Peyer's patch (tissue), 4 donors: ENCODE data around the gene ABHD17A. TPM values are rescaled to one million over a fixed set of nuclear protein-coding genes. Genes with fewer than 3 reads are reported as not detected.

ENCODE experiments used
- DNase-seq, 3 donors: peaks; one replicate each; pipeline ENCODE4 v3.0.0-alpha.2; 2017 to 2019
- H3K27ac ChIP-seq, 4 donors: fragments of 200-600 bp; sonication (generic); one replicate each; pipeline ENCODE4 v1.5.1; 2016 to 2019
- H3K27me3 ChIP-seq, 2 donors: fragments of 200-600 bp; sonication (generic); one replicate each; pipeline ENCODE4 v1.5.1; 2019
- H3K36me3 ChIP-seq, 3 donors: fragments of 200-600 bp; sonication (generic); one replicate each; pipeline ENCODE4 v1.5.1; 2016 to 2019
- H3K4me1 ChIP-seq, 4 donors: fragments of 200-600 bp; sonication (generic); one replicate each; pipeline ENCODE4 v1.5.1; 2016 to 2019
- H3K4me3 ChIP-seq, 4 donors: fragments of 200-600 bp; sonication (generic); 1 replicate in 3 of 4; 2 replicates in 1 of 4; pipeline ENCODE4 v1.5.1; 2016 to 2019; ENCODE audit warnings: mild to moderate bottlenecking in 1 of 4
- H3K9me3 ChIP-seq, 4 donors: fragments of 200-600 bp; sonication (generic); one replicate each; pipeline ENCODE4 v1.5.1; 2016 to 2019; ENCODE audit warnings: mild to moderate bottlenecking in 1 of 4
- CTCF ChIP-seq, 6 experiments: fragments of 450-650 bp in 4 of 6; fragments of 200-600 bp in 2 of 6; sonication (generic) in 1 of 6; IDR thresholded peaks; one replicate each; pipeline ENCODE4 v1.5.1; 2017 to 2019; ENCODE audit warnings: antibody characterized with exemption in 6 of 6, mild to moderate bottlenecking in 3 of 6, moderate library complexity in 1 of 6
- POLR2A ChIP-seq, 2 donors: fragments of 450-650 bp; IDR thresholded peaks; one replicate each; pipeline ENCODE4 v1.5.1; 2017; ENCODE audit warnings: antibody characterized with exemption in 2 of 2, mild to moderate bottlenecking in 2 of 2, moderate library complexity in 2 of 2
- total RNA-seq, 4 donors: library from RNA; depleted of rRNA; stranded (reverse); fragments of >200 nt; gene quantifications; one replicate each; pipeline ENCODE4 v1.1.0, GENCODE V29; 2016

The ABHD17A gene
- total RNA-seq, 4 donors from 2014 or later, result 52.0 to 95.9 (median 68.4) TPM

GRCh38 chr19:1848399-1849131 is 36.7 kb downstream of the ABHD17A start, which contains the start of gene REXO1:
Gene REXO1, minus strand, starts transcription at chr19:1848483. Its CDS starts 125 bp downstream, at chr19:1848358.
- no peaks in the 10 kb centered on the region for H3K27me3 ChIP-seq
- H3K36me3 ChIP-seq, result no peaks in the 10 kb centered on the region
- TF ChIP-seq POLR2A (IDR thresholded peaks at IDR 0.05), result peak; percentile 53 to 58
- TF ChIP-seq CTCF (IDR thresholded peaks at IDR 0.05), result peak; percentile 88 to 98 (median 97)
- DNase-seq, result peak; percentile 96 to 98 (median 97)
- peak within 1 kb of the TSS; percentile 97 to 100 (median 99) for H3K27ac ChIP-seq
- H3K4me1 ChIP-seq, result peaks cover 3 to 71% (median 39%) of the 10 kb centered on the region in 4 donors
- H3K9me3 ChIP-seq, result no peaks in the 10 kb centered on the region
- H3K4me3 ChIP-seq, result peak within 1 kb of the TSS; percentile 94 to 100 (median 100)

DNA sequence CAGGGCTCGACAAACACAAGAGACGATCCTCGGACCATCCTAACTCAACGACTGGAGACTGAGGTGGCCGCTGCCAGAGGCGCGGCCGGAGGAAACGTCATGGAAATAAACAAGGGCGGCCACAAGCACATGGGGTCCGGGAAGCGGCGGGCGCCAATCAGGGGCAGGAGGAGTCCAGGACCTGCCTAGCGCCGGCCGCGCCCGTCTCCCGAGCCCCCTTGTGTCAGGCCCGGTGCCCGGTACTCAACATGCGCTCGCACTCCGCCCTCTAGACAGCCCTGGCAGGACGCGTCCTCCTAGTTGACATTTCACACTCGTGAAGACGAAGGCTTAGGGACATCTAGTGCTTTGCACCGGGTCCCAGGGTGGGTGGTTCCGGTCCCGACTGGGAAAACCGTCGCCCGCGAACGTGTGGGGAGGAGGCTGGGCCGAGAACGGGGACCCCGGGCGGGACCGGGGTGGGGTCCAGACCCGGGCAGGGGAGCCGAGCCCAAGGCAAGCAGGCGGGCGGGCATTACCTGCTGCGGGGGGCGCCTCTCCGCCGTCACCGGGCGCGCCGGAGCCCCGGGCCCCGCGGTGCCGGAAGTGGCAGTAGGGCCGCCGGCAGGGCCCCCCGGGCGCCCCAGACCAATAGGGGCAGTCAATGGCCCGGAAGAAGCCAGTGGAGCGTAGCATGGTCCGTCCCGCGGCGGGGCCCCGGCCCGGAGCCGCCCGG is 37.5 kb downstream of the ABHD17A start:
- H3K4me3 ChIP-seq, result peak overlapping the region; percentile 94 to 100 (median 100)
- no peak for DNase-seq
- TF ChIP-seq POLR2A (IDR thresholded peaks at IDR 0.05), result no peak
- TF ChIP-seq CTCF (IDR thresholded peaks at IDR 0.05), result no peak
- H3K27ac ChIP-seq, result peak overlapping the region; percentile 97 to 100 (median 99)
- H3K27me3 ChIP-seq, result no peaks in the 10 kb centered on the region
- H3K36me3 ChIP-seq, result no peaks in the 10 kb centered on the region
- no peaks in the 10 kb centered on the region for H3K9me3 ChIP-seq
- peaks cover 2 to 71% (median 38%) of the 10 kb centered on the region in 4 donors for H3K4me1 ChIP-seq

- no peaks in the 10 kb centered on the region for H3K9me3 ChIP-seq
- TF ChIP-seq CTCF (IDR thresholded peaks at IDR 0.05) (no peak), POLR2A (IDR thresholded peaks at IDR 0.05) (no peak)
- peaks cover 2 to 71% (median 38%) of the 10 kb centered on the region in 4 donors for H3K4me1 ChIP-seq
- no peaks in the 10 kb centered on the region for H3K27me3 ChIP-seq
- DNase-seq, result no peak
- H3K4me3 ChIP-seq, result peak overlapping the region; percentile 94 to 100 (median 100)
- no peaks in the 10 kb centered on the region for H3K36me3 ChIP-seq
- H3K27ac ChIP-seq, result peak overlapping the region in 3 of 4 donors; percentile 99 to 100 (median 99)
These were observed 38.0 kb downstream of the ABHD17A start for GRCh38 chr19:1847348-1847683.

DNA sequence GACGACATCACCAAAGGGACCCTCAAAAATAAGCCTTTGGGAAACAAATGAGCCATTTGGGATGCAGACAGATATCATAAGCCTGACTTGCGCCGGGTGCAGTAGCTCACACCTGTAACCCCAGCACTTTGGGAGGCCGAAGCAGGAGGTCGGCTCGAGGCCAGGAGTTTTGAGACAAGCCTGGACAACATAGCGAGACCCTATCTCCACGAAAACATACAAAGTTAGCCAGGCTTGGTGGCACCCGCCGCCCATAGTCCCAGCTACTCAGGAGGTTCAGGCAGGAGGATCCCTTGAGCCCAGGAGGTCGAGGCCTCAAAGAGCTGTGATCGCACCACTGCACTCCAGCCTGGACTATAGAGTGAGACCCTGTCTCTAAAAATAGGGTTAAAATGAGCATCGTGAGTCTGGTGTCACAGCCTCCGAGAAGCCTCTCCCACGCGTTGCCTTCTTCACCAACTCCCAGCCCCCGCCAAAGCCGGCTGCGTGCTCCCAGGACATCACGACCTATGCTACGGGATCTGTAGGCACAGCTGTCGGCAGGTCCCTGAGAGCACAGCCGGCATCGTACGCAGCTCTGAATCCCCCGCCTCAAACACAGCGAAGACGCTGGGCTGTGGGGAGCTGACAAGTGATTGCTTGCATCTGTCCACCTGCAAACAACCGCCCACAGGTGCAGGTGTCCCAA is 38.6 kb downstream of the ABHD17A start:
- no peak for TF ChIP-seq CTCF (IDR thresholded peaks at IDR 0.05)
- Histone ChIP-seq H3K27me3 (no peaks in the 10 kb centered on the region), H3K27ac (no peak overlapping the region), H3K4me3 (peak overlapping the region in 3 of 4 donors; percentile 100), H3K9me3 (no peaks in the 10 kb centered on the region), H3K4me1 (peaks cover 2 to 67% (median 32%) of the 10 kb centered on the region in 4 donors), H3K36me3 (no peaks in the 10 kb centered on the region)
- DNase-seq, result no peak

GRCh38 chr19:1845642-1846041 is 39.7 kb downstream of the ABHD17A start:
- Histone ChIP-seq H3K4me1 (peaks cover 2 to 73% (median 31%) of the 10 kb centered on the region in 4 donors), H3K27me3 (no peaks in the 10 kb centered on the region), H3K4me3 (no peak overlapping the region), H3K27ac (no peak overlapping the region), H3K9me3 (no peaks in the 10 kb centered on the region), H3K36me3 (no peaks in the 10 kb centered on the region)
- no peak for TF ChIP-seq POLR2A (IDR thresholded peaks at IDR 0.05)
- no peak for TF ChIP-seq CTCF (IDR thresholded peaks at IDR 0.05)
- DNase-seq, result no peak
